Measurements from ENCODE around the gene JMJD7. TPM values are rescaled to one million over a fixed set of nuclear protein-coding genes. Genes with fewer than 3 reads are reported as not detected.

Gene JMJD7
- total RNA-seq, 6 experiments from 2014 or later: 6.0 to 8.6 (median 7.3) TPM

GRCh38 chr15:41851167-41851523 lies 23.3 kb downstream of the JMJD7 start:
- WGBS (ENCODE audit: insufficient coverage, low coverage, low lambda C conversion rate, missing lambda C conversion rate): 39% methylated on average over 8 of the region's 11 CpGs
- TF ChIP-seq CTCF (IDR thresholded peaks at IDR 0.05): no peak
- no peak for TF ChIP-seq POLR2A (IDR thresholded peaks at IDR 0.05)
- Histone ChIP-seq H3K4me1 (no peaks in the 10 kb centered on the region), H3K27me3 (no peaks in the 10 kb centered on the region), H3K9me3 (no peaks in the 10 kb centered on the region), H3K36me3 (peaks cover 0 to 16% (median 2%) of the 10 kb centered on the region in 4 donors), H3K27ac (no peak overlapping the region), H3K4me3 (no peak overlapping the region)
- no peak for DNase-seq
- intact Hi-C loops (cut with DNase I): no loop called here
- ATAC-seq: peak in 3 of 4 donors; percentile 7 to 16 (median 9)

GRCh38 chr15:41851755-41852370 lies 24.0 kb downstream of the JMJD7 start:
- no peak for ATAC-seq
- Histone ChIP-seq H3K27me3 (no peaks in the 10 kb centered on the region), H3K4me1 (no peaks in the 10 kb centered on the region), H3K4me3 (no peak overlapping the region), H3K36me3 (peaks cover 0 to 9% (median 2%) of the 10 kb centered on the region in 4 donors), H3K27ac (no peak overlapping the region), H3K9me3 (no peaks in the 10 kb centered on the region)
- TF ChIP-seq CTCF (IDR thresholded peaks at IDR 0.05): no peak
- TF ChIP-seq POLR2A (IDR thresholded peaks at IDR 0.05): no peak
- intact Hi-C loops (cut with DNase I): no loop called here
- DNase-seq: no peak
- WGBS (ENCODE audit: insufficient coverage, low coverage, low lambda C conversion rate, missing lambda C conversion rate): no CpG with 5 or more reads among the region's 8 CpGs

GRCh38 chr15:41852736-41853590 lies 25.1 kb downstream of the JMJD7 start:
- Histone ChIP-seq H3K4me1 (no peaks in the 10 kb centered on the region), H3K27me3 (no peaks in the 10 kb centered on the region), H3K4me3 (no peak overlapping the region), H3K36me3 (peaks cover 0 to 3% (median 0%) of the 10 kb centered on the region in 4 donors), H3K9me3 (no peaks in the 10 kb centered on the region), H3K27ac (no peak overlapping the region)
- WGBS (ENCODE audit: insufficient coverage, low coverage, low lambda C conversion rate, missing lambda C conversion rate): no CpG with 5 or more reads among the region's 17 CpGs
- DNase-seq (no peak), ATAC-seq (no peak)
- intact Hi-C loops (cut with DNase I): no loop called here
- TF ChIP-seq POLR2A (IDR thresholded peaks at IDR 0.05) (no peak), CTCF (IDR thresholded peaks at IDR 0.05) (no peak)

GRCh38 chr15:41853831-41854230 lies 25.9 kb downstream of the JMJD7 start:
- Histone ChIP-seq H3K36me3 (no peaks in the 10 kb centered on the region), H3K9me3 (no peaks in the 10 kb centered on the region), H3K27ac (no peak overlapping the region), H3K4me1 (no peaks in the 10 kb centered on the region), H3K4me3 (no peak overlapping the region), H3K27me3 (no peaks in the 10 kb centered on the region)
- 93% methylated on average over 2 of the region's 10 CpGs for WGBS (ENCODE audit: insufficient coverage, low coverage, low lambda C conversion rate, missing lambda C conversion rate)
- no peak for ATAC-seq
- intact Hi-C loops (cut with DNase I): no loop called here
- DNase-seq: no peak
- TF ChIP-seq POLR2A (IDR thresholded peaks at IDR 0.05) (no peak), CTCF (IDR thresholded peaks at IDR 0.05) (no peak)
